ENCODE results near the gene POLR2H.

- TF ChIP-seq, protein P1, sequence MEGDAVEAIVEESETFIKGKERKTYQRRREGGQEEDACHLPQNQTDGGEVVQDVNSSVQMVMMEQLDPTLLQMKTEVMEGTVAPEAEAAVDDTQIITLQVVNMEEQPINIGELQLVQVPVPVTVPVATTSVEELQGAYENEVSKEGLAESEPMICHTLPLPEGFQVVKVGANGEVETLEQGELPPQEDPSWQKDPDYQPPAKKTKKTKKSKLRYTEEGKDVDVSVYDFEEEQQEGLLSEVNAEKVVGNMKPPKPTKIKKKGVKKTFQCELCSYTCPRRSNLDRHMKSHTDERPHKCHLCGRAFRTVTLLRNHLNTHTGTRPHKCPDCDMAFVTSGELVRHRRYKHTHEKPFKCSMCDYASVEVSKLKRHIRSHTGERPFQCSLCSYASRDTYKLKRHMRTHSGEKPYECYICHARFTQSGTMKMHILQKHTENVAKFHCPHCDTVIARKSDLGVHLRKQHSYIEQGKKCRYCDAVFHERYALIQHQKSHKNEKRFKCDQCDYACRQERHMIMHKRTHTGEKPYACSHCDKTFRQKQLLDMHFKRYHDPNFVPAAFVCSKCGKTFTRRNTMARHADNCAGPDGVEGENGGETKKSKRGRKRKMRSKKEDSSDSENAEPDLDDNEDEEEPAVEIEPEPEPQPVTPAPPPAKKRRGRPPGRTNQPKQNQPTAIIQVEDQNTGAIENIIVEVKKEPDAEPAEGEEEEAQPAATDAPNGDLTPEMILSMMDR (IDR thresholded peaks at IDR 0.05): no peak
- TF ChIP-seq EZH2 (IDR thresholded peaks at IDR 0.05; ENCODE audit: borderline replicate concordance, insufficient read depth, low read depth, low read length, poor library complexity, severe bottlenecking): no peak
Measured at GRCh38 chr3:184337981-184338380, 23.5 kb upstream of the POLR2H start.
